HCT116 (cell line): ENCODE results near the gene DYNLT3.

Experiments used
- CTCF ChIP-seq, 3 experiments: fragments of 200-600 bp in 1 of 3; sonication (generic) in 1 of 3; IDR thresholded peaks in 2 of 3; conservative IDR thresholded peaks in 1 of 3; 2 replicates each; pipeline ENCODE4 v1.5.1; 2012 to 2017; ENCODE audit warnings: low read depth in 2 of 3, low read length in 2 of 3, antibody characterized with exemption in 1 of 3, borderline replicate concordance in 1 of 3, control low read depth in 1 of 3, mild to moderate bottlenecking in 1 of 3, mixed read lengths in 1 of 3, mixed run types in 1 of 3, moderate library complexity in 1 of 3; ENCODE audit not compliant: insufficient read depth in 1 of 3
- EZH2 ChIP-seq: fragments of 200-600 bp; sonication (generic); IDR thresholded peaks from 2 replicates; pipeline ENCODE4 v1.6.1; 2017; ENCODE audit warnings: antibody characterized with exemption, mixed run types

GRCh38 chrX:37840931-37841330 is 6.4 kb downstream of the DYNLT3 start:
- TF ChIP-seq CTCF (IDR thresholded peaks at IDR 0.05 in 2 of 3, conservative IDR thresholded peaks at IDR 0.05 in 1 of 3; ENCODE audit: borderline replicate concordance in 1 of 3, insufficient read depth in 1 of 3, low read depth in 2 of 3, low read length in 2 of 3) (no peak), EZH2 (no peak)
